DND-41 (cell line): Measurements from ENCODE around the gene KRTAP6-1.

Source experiments
- ATAC-seq: fragments of 200-7000 bp; cut with Tn5 transposase; 3 replicates; pipeline ENCODE4 v1.9.1; 2021; ENCODE audit warnings: low read depth; ENCODE audit not compliant: insufficient read depth
- DNase-seq: peaks from one replicate; pipeline ENCODE4 v3.0.0-alpha.2; 2020
- H2AFZ ChIP-seq: 2 replicates; pipeline ENCODE4 v1.6.0; 2012; ENCODE audit warnings: low read depth, low read length
- H3K27ac ChIP-seq: 2 replicates; pipeline ENCODE4 v1.5.1; 2012; ENCODE audit warnings: low read length, inconsistent platforms
- H3K27me3 ChIP-seq: fragments of 200-600 bp; sonication (generic); 2 replicates; pipeline ENCODE4 v1.6.0; 2012; ENCODE audit warnings: low read length, mild to moderate bottlenecking, inconsistent platforms; ENCODE audit not compliant: insufficient read depth, poor library complexity
- H3K36me3 ChIP-seq: 2 replicates; pipeline ENCODE4 v1.5.1; 2012; ENCODE audit warnings: low read length, inconsistent platforms; ENCODE audit not compliant: insufficient read depth
- H3K4me1 ChIP-seq: 2 replicates; pipeline ENCODE4 v1.5.1; 2012; ENCODE audit warnings: mild to moderate bottlenecking, low read length; ENCODE audit not compliant: insufficient read depth
- H3K4me2 ChIP-seq: 2 replicates; pipeline ENCODE4 v1.6.0; 2012; ENCODE audit warnings: mild to moderate bottlenecking, moderate library complexity, low read length, inconsistent platforms; ENCODE audit not compliant: insufficient read depth
- H3K4me3 ChIP-seq, 2 experiments: fragments of 200-600 bp in 1 of 2; shearing (Covaris generic) in 1 of 2; 2 replicates each; pipeline ENCODE4 v1.5.1; 2012 to 2016; ENCODE audit warnings: inconsistent platforms in 2 of 2, low read length in 2 of 2, mild to moderate bottlenecking in 2 of 2, low read depth in 1 of 2, moderate library complexity in 1 of 2
- H3K79me2 ChIP-seq: 2 replicates; pipeline ENCODE4 v1.6.0; 2012; ENCODE audit warnings: low read length, inconsistent platforms; ENCODE audit not compliant: insufficient read depth
- H3K9ac ChIP-seq: 2 replicates; pipeline ENCODE4 v1.6.0; 2012; ENCODE audit warnings: low read depth, mild to moderate bottlenecking, inconsistent platforms, low read length, moderate library complexity
- H3K9me3 ChIP-seq: 2 replicates; pipeline ENCODE4 v1.5.1; 2012; ENCODE audit warnings: low read length, moderate library complexity, mild to moderate bottlenecking, inconsistent platforms; ENCODE audit not compliant: insufficient read depth, severe bottlenecking
- H4K20me1 ChIP-seq: 2 replicates; pipeline ENCODE4 v1.6.0; 2012; ENCODE audit warnings: low read length; ENCODE audit not compliant: insufficient read depth
- EZH2 ChIP-seq: IDR thresholded peaks from 3 replicates; pipeline ENCODE4 v1.6.1; 2012; ENCODE audit warnings: borderline replicate concordance, low read depth, mild to moderate bottlenecking, moderate library complexity, low read length, inconsistent platforms; ENCODE audit not compliant: severe bottlenecking
- TF ChIP-seq, protein P1 (sequence below): IDR thresholded peaks from 2 replicates; pipeline ENCODE4 v1.5.1; 2012; ENCODE audit warnings: borderline replicate concordance, low read length, moderate library complexity, mild to moderate bottlenecking; ENCODE audit not compliant: poor library complexity, severe bottlenecking; ENCODE audit errors: extremely low read depth

KRTAP6-1 gene

DNA sequence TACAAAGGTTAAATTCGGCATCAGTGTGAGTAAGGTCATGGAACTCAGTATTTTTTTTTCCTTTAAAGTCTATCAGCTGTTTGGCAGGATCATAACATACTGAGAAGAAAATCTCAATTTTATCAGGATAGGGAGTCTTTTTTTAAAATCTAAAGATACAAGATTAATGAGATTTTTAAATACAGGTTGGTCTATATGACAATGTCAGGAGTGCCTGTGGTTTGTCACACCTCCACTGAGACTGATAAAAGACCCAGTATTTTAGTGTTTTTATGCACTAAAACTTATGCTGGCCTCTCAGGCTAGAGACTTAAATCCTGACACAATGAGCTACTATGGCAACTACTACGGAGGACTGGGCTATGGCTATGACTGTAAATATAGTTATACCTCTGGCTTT is 28.8 kb upstream of the KRTAP6-1 start, which contains the start of gene KRTAP20-3:
KRTAP20-3 (plus strand) TSS at position 301 of the 400 bp plus-strand sequence.
- Histone ChIP-seq H4K20me1 (no peaks in the 10 kb centered on the region), H3K4me1 (no peaks in the 10 kb centered on the region), H3K79me2 (no peaks in the 10 kb centered on the region), H2AFZ (no peak within 1 kb of the TSS), H3K9me3 (no peaks in the 10 kb centered on the region), H3K9ac (no peak within 1 kb of the TSS), H3K27me3 (no peaks in the 10 kb centered on the region), H3K27ac (no peak within 1 kb of the TSS), H3K36me3 (no peaks in the 10 kb centered on the region), H3K4me3 (no peak within 1 kb of the TSS), H3K4me2 (no peak within 1 kb of the TSS)
- no peak for ATAC-seq
- DNase-seq = no peak
- no peak for TF ChIP-seq EZH2
- TF ChIP-seq, protein P1, sequence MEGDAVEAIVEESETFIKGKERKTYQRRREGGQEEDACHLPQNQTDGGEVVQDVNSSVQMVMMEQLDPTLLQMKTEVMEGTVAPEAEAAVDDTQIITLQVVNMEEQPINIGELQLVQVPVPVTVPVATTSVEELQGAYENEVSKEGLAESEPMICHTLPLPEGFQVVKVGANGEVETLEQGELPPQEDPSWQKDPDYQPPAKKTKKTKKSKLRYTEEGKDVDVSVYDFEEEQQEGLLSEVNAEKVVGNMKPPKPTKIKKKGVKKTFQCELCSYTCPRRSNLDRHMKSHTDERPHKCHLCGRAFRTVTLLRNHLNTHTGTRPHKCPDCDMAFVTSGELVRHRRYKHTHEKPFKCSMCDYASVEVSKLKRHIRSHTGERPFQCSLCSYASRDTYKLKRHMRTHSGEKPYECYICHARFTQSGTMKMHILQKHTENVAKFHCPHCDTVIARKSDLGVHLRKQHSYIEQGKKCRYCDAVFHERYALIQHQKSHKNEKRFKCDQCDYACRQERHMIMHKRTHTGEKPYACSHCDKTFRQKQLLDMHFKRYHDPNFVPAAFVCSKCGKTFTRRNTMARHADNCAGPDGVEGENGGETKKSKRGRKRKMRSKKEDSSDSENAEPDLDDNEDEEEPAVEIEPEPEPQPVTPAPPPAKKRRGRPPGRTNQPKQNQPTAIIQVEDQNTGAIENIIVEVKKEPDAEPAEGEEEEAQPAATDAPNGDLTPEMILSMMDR = no peak

DNA sequence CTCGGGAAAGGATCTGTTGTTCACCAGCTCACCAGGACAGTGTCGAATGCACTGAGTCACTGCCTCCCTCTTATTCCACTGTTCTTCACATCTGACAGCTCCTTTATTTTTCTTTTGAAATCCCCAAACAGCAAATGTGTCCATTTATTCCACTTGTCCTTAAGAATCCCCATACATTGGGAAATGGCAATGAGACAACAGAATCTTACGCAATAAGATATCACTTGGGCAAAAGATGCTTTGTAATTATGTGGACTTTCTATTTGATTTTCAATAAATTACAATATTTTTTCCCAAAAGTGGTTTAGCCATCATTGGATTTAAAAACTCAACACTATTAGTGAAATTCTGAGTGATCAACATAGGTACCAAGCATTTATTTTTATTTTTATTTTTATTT is 25.0 kb upstream of the KRTAP6-1 start:
- DNase-seq (no peak), ATAC-seq (no peak)
- H3K79me2 ChIP-seq = no peaks in the 10 kb centered on the region
- no peaks in the 10 kb centered on the region for H3K4me1 ChIP-seq
- H3K4me2 ChIP-seq = no peak overlapping the region
- no peak overlapping the region for H3K27ac ChIP-seq
- H3K9ac ChIP-seq = no peak overlapping the region
- TF ChIP-seq, protein P1 = no peak
- no peak for TF ChIP-seq EZH2
- no peak overlapping the region for H2AFZ ChIP-seq
- H3K36me3 ChIP-seq = no peaks in the 10 kb centered on the region
- H3K4me3 ChIP-seq = no peak overlapping the region
- H4K20me1 ChIP-seq = no peaks in the 10 kb centered on the region
- H3K27me3 ChIP-seq = no peaks in the 10 kb centered on the region
- no peaks in the 10 kb centered on the region for H3K9me3 ChIP-seq

DNA sequence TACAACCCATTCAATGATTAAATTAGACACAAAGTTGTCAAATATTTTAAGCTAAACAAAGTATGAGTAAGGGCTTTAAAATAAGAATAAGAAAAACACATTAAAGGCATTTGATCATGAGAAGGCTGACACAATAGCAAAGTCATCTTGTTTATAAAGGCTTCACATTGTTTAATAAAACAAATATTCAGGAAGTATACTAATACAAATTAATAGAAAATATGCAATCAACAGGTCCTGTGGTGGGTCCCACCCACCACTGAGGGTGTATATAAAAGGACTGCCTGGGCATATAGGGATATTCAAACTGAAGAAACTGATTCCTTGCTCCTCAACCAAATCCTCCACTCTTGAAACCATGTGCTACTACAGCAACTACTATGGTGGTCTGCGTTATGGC is 21.2 kb upstream of the KRTAP6-1 start, which contains the start of gene KRTAP20-2:
KRTAP20-2 (plus strand) TSS at position 301 of the 400 bp plus-strand sequence; CDS start at position 359, 58 bp downstream.
- no peaks in the 10 kb centered on the region for H3K4me1 ChIP-seq
- no peak within 1 kb of the TSS for H3K9ac ChIP-seq
- H3K4me2 ChIP-seq = no peak within 1 kb of the TSS
- no peaks in the 10 kb centered on the region for H4K20me1 ChIP-seq
- TF ChIP-seq EZH2 = no peak
- TF ChIP-seq, protein P1 = no peak
- H3K79me2 ChIP-seq = no peaks in the 10 kb centered on the region
- ATAC-seq (no peak), DNase-seq (no peak)
- H3K27ac ChIP-seq = no peak within 1 kb of the TSS
- H2AFZ ChIP-seq = no peak within 1 kb of the TSS
- H3K9me3 ChIP-seq = no peaks in the 10 kb centered on the region
- H3K36me3 ChIP-seq = no peaks in the 10 kb centered on the region
- H3K4me3 ChIP-seq = no peak within 1 kb of the TSS
- H3K27me3 ChIP-seq = no peaks in the 10 kb centered on the region

DNA sequence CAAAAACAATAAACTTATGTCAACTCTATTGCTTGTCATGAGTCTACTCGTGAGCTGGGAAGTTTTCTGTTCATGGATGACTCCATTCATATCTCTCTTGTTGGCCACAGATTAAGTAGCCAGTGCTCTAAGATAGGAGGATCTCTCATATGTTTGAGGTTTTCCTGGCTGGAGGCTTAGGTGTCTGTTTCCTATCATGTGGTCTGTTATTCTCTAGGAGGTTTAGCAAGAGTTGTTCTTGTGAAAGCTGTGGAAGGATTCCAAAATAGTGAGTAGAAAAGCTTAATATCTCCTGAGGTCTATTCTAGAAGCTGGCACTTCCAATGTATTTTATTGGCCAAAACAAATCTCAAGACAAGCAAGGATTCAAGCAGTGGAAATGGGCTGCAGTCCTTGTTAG is 15.5 kb upstream of the KRTAP6-1 start:
- no peaks in the 10 kb centered on the region for H4K20me1 ChIP-seq
- H3K27me3 ChIP-seq = no peaks in the 10 kb centered on the region
- no peak overlapping the region for H3K4me2 ChIP-seq
- H3K27ac ChIP-seq = no peak overlapping the region
- no peak overlapping the region for H3K9ac ChIP-seq
- no peaks in the 10 kb centered on the region for H3K36me3 ChIP-seq
- H3K4me1 ChIP-seq = no peaks in the 10 kb centered on the region
- H3K4me3 ChIP-seq = no peak overlapping the region
- TF ChIP-seq, protein P1 = no peak
- no peak for TF ChIP-seq EZH2
- no peaks in the 10 kb centered on the region for H3K9me3 ChIP-seq
- no peak overlapping the region for H2AFZ ChIP-seq
- no peaks in the 10 kb centered on the region for H3K79me2 ChIP-seq
- ATAC-seq (no peak), DNase-seq (no peak)
